ENCODE results near the gene CLPTM1.

CLPTM1 gene

DNA sequence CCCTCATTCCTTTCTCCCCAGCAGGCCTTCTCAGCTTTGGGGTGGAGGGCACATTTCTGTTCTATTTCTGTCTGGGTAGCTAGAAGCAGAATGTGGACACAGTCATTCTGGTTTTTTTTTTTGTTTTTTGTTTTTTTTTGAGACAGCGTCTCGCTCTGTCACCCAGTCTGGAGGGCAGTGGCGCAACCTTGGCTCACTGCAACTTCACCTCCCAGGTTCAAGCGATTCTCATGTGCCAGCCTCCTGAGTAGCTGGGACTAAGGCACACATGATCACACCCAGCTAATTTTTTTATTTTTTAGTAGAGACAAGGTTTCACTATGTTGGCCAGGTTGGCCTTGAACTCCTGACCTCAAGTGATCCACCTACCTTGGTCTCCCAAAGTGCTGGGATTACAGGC, 20.3 kb downstream of the CLPTM1 start:
- Histone ChIP-seq H3K4me1 (ENCODE audit: control insufficient read depth in 1 of 2, insufficient read depth in 1 of 2, low read depth in 1 of 2, low read length in 1 of 2) (no peaks in the 10 kb centered on the region), H3K27me3 (no peaks in the 10 kb centered on the region), H3K9me3 (no peaks in the 10 kb centered on the region), H3K36me3 (peaks cover 73% of the 10 kb centered on the region), H3K4me3 (ENCODE audit: low read depth in 1 of 2, low read length in 1 of 2) (no peak overlapping the region), H3K27ac (no peak overlapping the region)
- TF ChIP-seq, protein P1, sequence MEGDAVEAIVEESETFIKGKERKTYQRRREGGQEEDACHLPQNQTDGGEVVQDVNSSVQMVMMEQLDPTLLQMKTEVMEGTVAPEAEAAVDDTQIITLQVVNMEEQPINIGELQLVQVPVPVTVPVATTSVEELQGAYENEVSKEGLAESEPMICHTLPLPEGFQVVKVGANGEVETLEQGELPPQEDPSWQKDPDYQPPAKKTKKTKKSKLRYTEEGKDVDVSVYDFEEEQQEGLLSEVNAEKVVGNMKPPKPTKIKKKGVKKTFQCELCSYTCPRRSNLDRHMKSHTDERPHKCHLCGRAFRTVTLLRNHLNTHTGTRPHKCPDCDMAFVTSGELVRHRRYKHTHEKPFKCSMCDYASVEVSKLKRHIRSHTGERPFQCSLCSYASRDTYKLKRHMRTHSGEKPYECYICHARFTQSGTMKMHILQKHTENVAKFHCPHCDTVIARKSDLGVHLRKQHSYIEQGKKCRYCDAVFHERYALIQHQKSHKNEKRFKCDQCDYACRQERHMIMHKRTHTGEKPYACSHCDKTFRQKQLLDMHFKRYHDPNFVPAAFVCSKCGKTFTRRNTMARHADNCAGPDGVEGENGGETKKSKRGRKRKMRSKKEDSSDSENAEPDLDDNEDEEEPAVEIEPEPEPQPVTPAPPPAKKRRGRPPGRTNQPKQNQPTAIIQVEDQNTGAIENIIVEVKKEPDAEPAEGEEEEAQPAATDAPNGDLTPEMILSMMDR (IDR thresholded peaks at IDR 0.05): no peak

- TF ChIP-seq, protein P1 (IDR thresholded peaks at IDR 0.05): no peak
- H3K4me3 ChIP-seq (ENCODE audit: low read depth in 1 of 2, low read length in 1 of 2): no peak overlapping the region
- H3K9me3 ChIP-seq: no peaks in the 10 kb centered on the region
- H3K27me3 ChIP-seq: no peaks in the 10 kb centered on the region
- H3K4me1 ChIP-seq (ENCODE audit: control insufficient read depth in 1 of 2, insufficient read depth in 1 of 2, low read depth in 1 of 2, low read length in 1 of 2): peaks cover 0 to 5% of the 10 kb centered on the region in 2 experiments
- H3K27ac ChIP-seq: no peak overlapping the region
- H3K36me3 ChIP-seq: peaks cover 86% of the 10 kb centered on the region
These were observed 28.8 kb downstream of the CLPTM1 start for GRCh38 chr19:44984005-44984404.

DNA sequence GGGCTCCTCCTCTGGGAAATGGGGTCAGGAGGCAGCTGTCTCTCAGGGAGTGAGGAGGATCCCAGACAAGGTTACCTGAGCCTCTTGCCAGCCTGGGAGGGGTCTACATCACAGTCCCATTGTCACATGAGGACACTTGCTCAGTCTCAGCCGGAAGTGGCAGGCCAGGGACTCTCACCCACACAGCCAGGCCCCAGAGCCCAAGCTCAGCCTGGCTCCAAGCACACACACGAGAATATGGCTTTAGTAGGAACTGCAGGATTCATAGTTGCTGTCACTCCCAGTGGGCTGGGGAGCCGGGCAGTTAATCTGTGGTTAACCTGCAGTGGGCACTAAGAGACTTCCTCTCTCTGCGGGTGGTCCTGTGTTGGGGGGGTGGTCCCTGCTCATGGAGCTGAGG, 30.3 kb downstream of the CLPTM1 start:
- H3K4me1 ChIP-seq (ENCODE audit: control insufficient read depth in 1 of 2, insufficient read depth in 1 of 2, low read depth in 1 of 2, low read length in 1 of 2): peaks cover 0 to 5% of the 10 kb centered on the region in 2 experiments
- no peaks in the 10 kb centered on the region for H3K27me3 ChIP-seq
- H3K36me3 ChIP-seq: peaks cover 88% of the 10 kb centered on the region
- H3K4me3 ChIP-seq (ENCODE audit: low read depth in 1 of 2, low read length in 1 of 2): no peak overlapping the region
- TF ChIP-seq, protein P1 (IDR thresholded peaks at IDR 0.05): no peak
- H3K27ac ChIP-seq: no peak overlapping the region
- H3K9me3 ChIP-seq: no peaks in the 10 kb centered on the region

- TF ChIP-seq, protein P1 (IDR thresholded peaks at IDR 0.05): no peak
- Histone ChIP-seq H3K4me3 (ENCODE audit: low read depth in 1 of 2, low read length in 1 of 2) (no peak overlapping the region), H3K4me1 (ENCODE audit: control insufficient read depth in 1 of 2, insufficient read depth in 1 of 2, low read depth in 1 of 2, low read length in 1 of 2) (peaks cover 0 to 5% of the 10 kb centered on the region in 2 experiments), H3K27ac (peak overlapping the region; percentile 27), H3K27me3 (no peaks in the 10 kb centered on the region), H3K9me3 (no peaks in the 10 kb centered on the region), H3K36me3 (peaks cover 91% of the 10 kb centered on the region)
These were observed 31.2 kb downstream of the CLPTM1 start for GRCh38 chr19:44986389-44986788.

DNA sequence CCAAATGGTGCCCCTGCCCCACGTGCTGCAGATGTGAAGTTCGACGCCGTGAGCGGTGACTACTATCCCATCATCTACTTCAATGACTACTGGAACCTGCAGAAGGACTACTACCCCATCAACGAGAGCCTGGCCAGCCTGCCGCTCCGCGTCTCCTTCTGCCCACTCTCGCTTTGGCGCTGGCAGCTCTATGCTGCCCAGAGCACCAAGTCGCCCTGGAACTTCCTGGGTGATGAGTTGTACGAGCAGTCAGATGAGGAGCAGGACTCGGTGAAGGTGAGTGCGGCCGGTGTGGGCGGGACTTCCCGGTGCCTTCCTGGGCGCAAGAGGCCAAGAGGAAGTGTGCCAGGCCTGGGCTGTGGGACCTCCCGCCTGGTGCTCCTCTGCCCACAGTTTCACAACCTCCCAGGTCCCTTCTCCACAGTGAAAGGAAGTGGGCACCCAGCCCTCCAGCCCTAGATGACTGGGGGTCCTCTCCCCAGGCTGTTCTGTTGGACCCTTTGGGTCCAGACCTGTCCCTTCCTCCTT, 32.0 kb downstream of the CLPTM1 start:
- Histone ChIP-seq H3K9me3 (no peaks in the 10 kb centered on the region), H3K36me3 (peaks cover 91% of the 10 kb centered on the region), H3K4me3 (ENCODE audit: low read depth in 1 of 2, low read length in 1 of 2) (no peak overlapping the region), H3K4me1 (ENCODE audit: control insufficient read depth in 1 of 2, insufficient read depth in 1 of 2, low read depth in 1 of 2, low read length in 1 of 2) (peaks cover 0 to 5% of the 10 kb centered on the region in 2 experiments), H3K27ac (peak overlapping the region; percentile 27), H3K27me3 (no peaks in the 10 kb centered on the region)
- TF ChIP-seq, protein P1 (IDR thresholded peaks at IDR 0.05): no peak
